ENCODE results near the gene PDE3B. TPM values are rescaled to one million over a fixed set of nuclear protein-coding genes. Genes with fewer than 3 reads are reported as not detected.
A peak's percentile ranks its signal among the peaks of the same experiment; 100 is the strongest.

PDE3B gene
- polyA plus RNA-seq, 3 donors: 8.7 to 49.7 (median 9.6) TPM

GRCh38 chr11:14891143-14892035 is 247.8 kb downstream of the PDE3B start:
- WGBS, 3 donors: 0% methylated on average over 67 of the region's 67 CpGs
- peak overlapping the region; percentile 34 for H3K27ac ChIP-seq (ENCODE audit: low read depth, low read length)

- H3K27ac ChIP-seq (ENCODE audit: low read depth, low read length): peak within 1 kb of the TSS; percentile 34
- WGBS, 3 donors: 0% methylated on average over 30 to 36 of the region's 36 CpGs
Observed at GRCh38 chr11:14892036-14892556, 248.5 kb downstream of the PDE3B start, which contains the start of gene CYP2R1. Gene CYP2R1 (minus strand): TSS chr11:14892231. CDS start chr11:14892205, 26 bp downstream.

GRCh38 chr11:14892577-14892976 is 249.0 kb downstream of the PDE3B start:
- no peak overlapping the region for H3K27ac ChIP-seq (ENCODE audit: low read depth, low read length)

GRCh38 chr11:14894657-14895598 is 251.3 kb downstream of the PDE3B start:
- WGBS, 3 donors: 41 to 75% (median 46%) methylated on average over 5 of the region's 5 CpGs

More at GRCh38 chr11:14892577-14892976, 249.0 kb downstream of the PDE3B start:
- 68 to 86% (median 84%) methylated on average over 2 of the region's 2 CpGs for WGBS, 3 donors

GRCh38 chr11:14898355-14898754 is 254.8 kb downstream of the PDE3B start:
- no peak overlapping the region for H3K27ac ChIP-seq (ENCODE audit: low read depth, low read length)
- WGBS, 3 donors: 77 to 83% (median 81%) methylated on average over 3 of the region's 3 CpGs

More at GRCh38 chr11:14894657-14895598, 251.3 kb downstream of the PDE3B start:
- no peak overlapping the region for H3K27ac ChIP-seq (ENCODE audit: low read depth, low read length)

- WGBS, 3 donors: 56 to 70% (median 65%) methylated on average over 2 of the region's 2 CpGs
- no peak overlapping the region for H3K27ac ChIP-seq (ENCODE audit: low read depth, low read length)
Observed at GRCh38 chr11:14898906-14899305, 255.3 kb downstream of the PDE3B start.

- H3K27ac ChIP-seq (ENCODE audit: low read depth, low read length): no peak overlapping the region
- 36 to 45% (median 37%) methylated on average over 1 of the region's 1 CpG for WGBS, 3 donors
Observed at GRCh38 chr11:14902650-14903350, 259.2 kb downstream of the PDE3B start.

- 5 to 8% (median 6%) methylated on average over 26 of the region's 26 CpGs for WGBS, 3 donors
- H3K27ac ChIP-seq (ENCODE audit: low read depth, low read length): no peak overlapping the region
Observed at GRCh38 chr11:14904745-14905103, 261.1 kb downstream of the PDE3B start.

- no peak overlapping the region for H3K27ac ChIP-seq (ENCODE audit: low read depth, low read length)
- 2 to 11% (median 11%) methylated on average over 58 of the region's 58 CpGs for WGBS, 3 donors
Observed at GRCh38 chr11:14905104-14906033, 261.8 kb downstream of the PDE3B start.

- H3K27ac ChIP-seq (ENCODE audit: low read depth, low read length): no peak overlapping the region
- WGBS, 3 donors: 78 to 85% (median 83%) methylated on average over 5 of the region's 5 CpGs
Observed at GRCh38 chr11:14906578-14906977, 263.0 kb downstream of the PDE3B start.

GRCh38 chr11:14906993-14907392 is 263.4 kb downstream of the PDE3B start:
- no peak overlapping the region for H3K27ac ChIP-seq (ENCODE audit: low read depth, low read length)
- 88 to 94% (median 92%) methylated on average over 6 of the region's 6 CpGs for WGBS, 3 donors

- no peak overlapping the region for H3K27ac ChIP-seq (ENCODE audit: low read depth, low read length)
- WGBS, 3 donors: 25 to 33% (median 33%) methylated on average over 13 of the region's 13 CpGs
Observed at GRCh38 chr11:14907411-14908213, 264.0 kb downstream of the PDE3B start.

GRCh38 chr11:14908214-14908880 is 264.7 kb downstream of the PDE3B start:
- 23 to 57% (median 31%) methylated on average over 6 of the region's 6 CpGs for WGBS, 3 donors
- H3K27ac ChIP-seq (ENCODE audit: low read depth, low read length): no peak overlapping the region

- no peak overlapping the region for H3K27ac ChIP-seq (ENCODE audit: low read depth, low read length)
- 52 to 59% (median 52%) methylated on average over 3 of the region's 3 CpGs for WGBS, 3 donors
Observed at GRCh38 chr11:14914536-14914935, 270.9 kb downstream of the PDE3B start.

- 91 to 94% (median 94%) methylated on average over 1 of the region's 1 CpG for WGBS, 3 donors
Observed at GRCh38 chr11:14916403-14916802, 272.8 kb downstream of the PDE3B start.

More at GRCh38 chr11:14916403-14916802, 272.8 kb downstream of the PDE3B start:
- H3K27ac ChIP-seq (ENCODE audit: low read depth, low read length): no peak overlapping the region

All from adipose tissue (tissue), 3 donors.